IMR-90 (cell line): Measurements from ENCODE around the gene AATF. TPM values are rescaled to one million over a fixed set of nuclear protein-coding genes. Genes with fewer than 3 reads are reported as not detected.

Source experiments
- ATAC-seq: fragments of 200-7000 bp; cut with Tn5 transposase; 2 replicates; pipeline ENCODE4 v1.9.1; 2020; ENCODE audit warnings: low read depth, mild to moderate bottlenecking, moderate library complexity
- BruUV-seq: library from RNA; stranded (reverse); fragments of 400-500 nt; replicated peaks from 2 replicates; lab custom pipeline; 2021; lab: Mats Ljungman, UMichigan
- CTCF ChIA-PET: fragments of 300-600 bp; formaldehyde crosslinking; extraction: SDS; loops from one replicate; lab custom pipeline; 2021; ENCODE audit warnings: antibody characterized with exemption; lab: Yijun Ruan, JAX
- POLR2A ChIA-PET: fragments of 300-600 bp; sonication (Branson Sonifier 250); formaldehyde crosslinking; loops from one replicate; lab custom pipeline; 2022; ENCODE audit warnings: antibody characterized with exemption; ENCODE audit not compliant: unreplicated experiment; lab: Charles Lee
- DNase-seq: peaks from one replicate; pipeline ENCODE4 v3.0.0; 2013
- H2AFZ ChIP-seq: replicated peaks from 2 replicates; pipeline ENCODE3; 2013; ENCODE audit warnings: low read length, mild to moderate bottlenecking; ENCODE audit not compliant: poor library complexity
- H2AK5ac ChIP-seq: 2 replicates; pipeline ENCODE4 v1.6.1; 2013; ENCODE audit warnings: low read depth, low read length, inconsistent platforms
- H2AK9ac ChIP-seq: replicated peaks from 2 replicates; pipeline ENCODE3; 2013; ENCODE audit warnings: mild to moderate bottlenecking, low read depth, low read length, moderate library complexity; ENCODE audit not compliant: poor library complexity
- H2BK120ac ChIP-seq: 2 replicates; pipeline ENCODE4 v1.6.1; 2013; ENCODE audit warnings: low read depth, low read length, inconsistent platforms
- H2BK15ac ChIP-seq: 3 replicates; pipeline ENCODE4 v1.6.1; 2013; ENCODE audit warnings: low read depth, low read length, inconsistent platforms
- H2BK20ac ChIP-seq: 2 replicates; pipeline ENCODE4 v1.6.1; 2013; ENCODE audit warnings: low read depth, mild to moderate bottlenecking, inconsistent platforms, low read length, moderate library complexity
- H2BK5ac ChIP-seq: 2 replicates; pipeline ENCODE4 v1.6.1; 2013; ENCODE audit warnings: mild to moderate bottlenecking, low read depth, low read length, inconsistent platforms; ENCODE audit not compliant: poor library complexity, severe bottlenecking
- H3K14ac ChIP-seq: replicated peaks from 2 replicates; pipeline ENCODE4 v1.6.1; 2013; ENCODE audit warnings: low read depth, low read length, inconsistent platforms
- H3K18ac ChIP-seq: 2 replicates; pipeline ENCODE4 v1.6.1; 2013; ENCODE audit warnings: low read depth, low read length, control low read depth
- H3K23ac ChIP-seq: 2 replicates; pipeline ENCODE4 v1.6.1; 2013; ENCODE audit warnings: low read depth, low read length, inconsistent platforms
- H3K27ac ChIP-seq: 2 replicates; pipeline ENCODE4 v1.5.1; 2013; ENCODE audit warnings: mild to moderate bottlenecking, control low read depth, low read length; ENCODE audit not compliant: insufficient read depth
- H3K27me3 ChIP-seq: 2 replicates; pipeline ENCODE4 v1.6.1; 2013; ENCODE audit warnings: low read length; ENCODE audit not compliant: control insufficient read depth, insufficient read depth
- H3K36me3 ChIP-seq: 2 replicates; pipeline ENCODE4 v1.6.1; 2013; ENCODE audit warnings: low read length, mixed read lengths; ENCODE audit not compliant: control insufficient read depth, insufficient read depth
- H3K4ac ChIP-seq: 2 replicates; pipeline ENCODE4 v1.6.1; 2013; ENCODE audit warnings: low read depth, low read length, inconsistent platforms
- H3K4me1 ChIP-seq: 2 replicates; pipeline ENCODE4 v1.6.1; 2013; ENCODE audit warnings: low read length, mixed read lengths; ENCODE audit not compliant: control insufficient read depth, insufficient read depth
- H3K4me2 ChIP-seq: 2 replicates; pipeline ENCODE4 v1.6.1; 2013; ENCODE audit warnings: low read depth, mild to moderate bottlenecking, control low read depth, low read length, moderate library complexity
- H3K4me3 ChIP-seq: 2 replicates; pipeline ENCODE4 v1.5.1; 2013; ENCODE audit warnings: low read depth, mild to moderate bottlenecking, control low read depth, low read length, moderate library complexity; ENCODE audit not compliant: insufficient read depth
- H3K56ac ChIP-seq: 2 replicates; pipeline ENCODE4 v1.6.1; 2013; ENCODE audit warnings: low read length, inconsistent platforms; ENCODE audit not compliant: insufficient read depth; ENCODE audit errors: extremely low read depth
- H3K79me1 ChIP-seq, 2 experiments: 2 replicates each; pipeline ENCODE4 v1.6.1; 2013; ENCODE audit warnings: low read length in 2 of 2, inconsistent platforms in 1 of 2, low read depth in 1 of 2
- H3K9ac ChIP-seq: 2 replicates; pipeline ENCODE4 v1.6.1; 2013; ENCODE audit warnings: low read depth, low read length, control low read depth
- H3K9me1 ChIP-seq: 2 replicates; pipeline ENCODE4 v1.6.1; 2013; ENCODE audit warnings: low read length, inconsistent platforms; ENCODE audit not compliant: insufficient read depth
- H3K9me3 ChIP-seq: 2 replicates; pipeline ENCODE4 v1.6.1; 2013; ENCODE audit warnings: low read length; ENCODE audit not compliant: control insufficient read depth, insufficient read depth
- H4K20me1 ChIP-seq: 2 replicates; pipeline ENCODE4 v1.6.1; 2013; ENCODE audit warnings: low read length, inconsistent platforms; ENCODE audit not compliant: insufficient read depth
- H4K5ac ChIP-seq: 2 replicates; pipeline ENCODE4 v1.6.1; 2013; ENCODE audit warnings: mild to moderate bottlenecking, low read depth, low read length, control low read depth
- H4K8ac ChIP-seq, 2 experiments: 2 replicates each; pipeline ENCODE4 v1.6.1; 2013; ENCODE audit warnings: low read depth in 2 of 2, low read length in 2 of 2, control low read depth in 1 of 2, inconsistent platforms in 1 of 2
- H4K91ac ChIP-seq: 2 replicates; pipeline ENCODE4 v1.6.1; 2013; ENCODE audit warnings: low read depth, low read length, inconsistent platforms; ENCODE audit not compliant: insufficient read depth
- CTCF ChIP-seq: conservative IDR thresholded peaks from 2 replicates; pipeline ENCODE4 v1.5.1; 2012; ENCODE audit warnings: mild to moderate bottlenecking, low read depth, low read length, improper control_type of control experiment
- FOS ChIP-seq: fragments of 150-350 bp; IDR thresholded peaks from 2 replicates; pipeline ENCODE4 v1.6.1; 2016; ENCODE audit warnings: low read depth, low read length
- MAZ ChIP-seq: IDR thresholded peaks from 2 replicates; pipeline ENCODE4 v1.6.1; 2012; ENCODE audit warnings: low read depth, mild to moderate bottlenecking, low read length, improper control_type of control experiment, moderate library complexity, borderline replicate concordance
- MXI1 ChIP-seq: IDR thresholded peaks from 2 replicates; pipeline ENCODE4 v1.6.1; 2012; ENCODE audit warnings: low read depth, mild to moderate bottlenecking, low read length, moderate library complexity, borderline replicate concordance
- RCOR1 ChIP-seq: IDR thresholded peaks from 2 replicates; pipeline ENCODE4 v1.6.1; 2012; ENCODE audit warnings: mild to moderate bottlenecking, low read length, improper control_type of control experiment; ENCODE audit not compliant: insufficient replicate concordance
- RFX5 ChIP-seq: IDR thresholded peaks from 2 replicates; pipeline ENCODE4 v1.8.0; 2012; ENCODE audit warnings: low read depth, mild to moderate bottlenecking, low read length, moderate library complexity
- SMC3 ChIP-seq: fragments of 150-350 bp; IDR thresholded peaks from 2 replicates; pipeline ENCODE4 v1.6.1; 2016; ENCODE audit warnings: low read depth, mild to moderate bottlenecking, antibody characterized with exemption, low read length, moderate library complexity
- USF2 ChIP-seq: fragments of 150-350 bp; IDR thresholded peaks from 2 replicates; pipeline ENCODE4 v1.6.1; 2017; ENCODE audit warnings: mild to moderate bottlenecking, antibody characterized with exemption, low read length, low read depth
- WGBS, 2 experiments: methylation state at CpG; one replicate each; pipeline versions ENCODE4 v1.1.5 to v1.1.7; 2013; ENCODE audit warnings: missing lambda C conversion rate in 2 of 2; ENCODE audit not compliant: insufficient read length in 1 of 2; ENCODE audit errors: extremely low coverage in 2 of 2; 5-methylcytosine and 5-hydroxymethylcytosine counted together
- dilution Hi-C: fragments of 300-500 bp; cut with HindIII; formaldehyde crosslinking; loops from one replicate; pipeline ENCODE4 v1.14.3; 2018; ENCODE audit warnings: low sequenced_read_pairs; ENCODE audit not compliant: unreplicated experiment
- in situ Hi-C: fragments of 300-500 bp; cut with MboI; formaldehyde crosslinking; loops from 3 replicates; pipeline ENCODE4 v1.14.3; 2019; ENCODE audit warnings: low sequenced_read_pairs, inconsistent platforms, mixed read lengths
- intact Hi-C: fragments of 100-400 bp; cut with micrococcal nuclease; formaldehyde crosslinking; loops from 2 replicates; pipeline ENCODE4 v1.10.0; 2022
- polyA plus RNA-seq, 3 experiments: library from polyadenylated mRNA; depleted of rRNA; stranded (reverse); fragments of >200 nt; gene quantifications; 2 replicates each; pipeline ENCODE4 v1.2.3, GENCODE V29; 2012; ENCODE audit warnings: low replicate concordance in 1 of 3
- total RNA-seq: library from RNA; depleted of rRNA; stranded (reverse); fragments of >200 nt; gene quantifications from 2 replicates; pipeline ENCODE4 v1.2.3, GENCODE V29; 2012

AATF gene
- total and polyA plus RNA-seq, 2 of the 4 experiments (the other 2 are of a cell fraction), result 21.0 to 34.8 TPM

GRCh38 chr17:37052450-37052849 lies 103.7 kb downstream of the AATF start:
- Histone ChIP-seq H4K91ac (no peak overlapping the region), H2BK15ac (no peak overlapping the region), H2AK9ac (no peak overlapping the region), H3K27ac (no peak overlapping the region), H3K27me3 (no peaks in the 10 kb centered on the region), H2AK5ac (no peak overlapping the region), H2BK20ac (no peak overlapping the region), H2BK120ac (no peak overlapping the region), H3K9ac (no peak overlapping the region), H4K5ac (no peak overlapping the region), H3K14ac (no peak overlapping the region; the same call in 1 of the 2 replicates), H3K4me2 (no peak overlapping the region), H2AFZ (no peak overlapping the region), H3K18ac (no peak overlapping the region), H3K4ac (no peak overlapping the region), H4K8ac (no peak overlapping the region), H3K9me1 (no peaks in the 10 kb centered on the region; the same call in 1 of the 2 replicates), H3K79me1 (no peaks in the 10 kb centered on the region; a peak in 1 of 4 replicates), H4K20me1 (peaks cover 3% of the 10 kb centered on the region; the same call in 1 of the 2 replicates), H3K56ac (no peak overlapping the region), H3K9me3 (no peaks in the 10 kb centered on the region), H3K4me3 (no peak overlapping the region), H2BK5ac (no peak overlapping the region), H3K36me3 (peaks cover 14% of the 10 kb centered on the region), H3K4me1 (no peaks in the 10 kb centered on the region; the same call in 1 of the 2 replicates), H3K23ac (no peak overlapping the region)
- WGBS, 2 experiments, result 83% methylated on average over 2 of the region's 6 CpGs; no CpG with 5 or more reads in 1 of the 2 experiments
- ChIA-PET POLR2A (no interaction called here), CTCF (no interaction called here)
- in situ Hi-C loops, result no loop called here
- TF ChIP-seq SMC3 (no peak), MXI1 (no peak), CTCF (no peak), RFX5 (no peak), FOS (no peak), RCOR1 (no peak), MAZ (no peak), USF2 (no peak)
- intact Hi-C loops, result no loop called here
- dilution Hi-C loops, result loop anchor here (25.0 kb wide), 1 partner anchor 415 kb away; no protein-coding TSS in a partner anchor
- ATAC-seq, result no peak
- BruUV-seq, result no TSS peak
- DNase-seq, result no peak
